Measurements from ENCODE around the gene RAD51B. TPM values are rescaled to one million over a fixed set of nuclear protein-coding genes. Genes with fewer than 3 reads are reported as not detected.

The RAD51B gene
- polyA plus RNA-seq (2011; rRNA removed), result 6.6 and 7.6 TPM in 2 replicates
- polyA minus RNA-seq (2011; rRNA and poly(A)+ RNA removed), result 12.1 and 12.2 TPM in 2 replicates

GRCh38 chr14:67819563-67820421 is at the start of gene RAD51B:
Gene RAD51B, plus strand, starts transcription at chr14:67819779.
- ChIA-PET POLR2A (interaction anchor here (0.7 kb wide), 3 partner anchors 363 to 1640 kb away, joined by 4 to 6 read pairs (median 5); no protein-coding TSS in a partner anchor), CTCF (no interaction called here)
- no peaks in the 10 kb centered on the region for H3K27me3 ChIP-seq (ENCODE audit: control insufficient read depth, insufficient read depth, low read length)
- no peaks in the 10 kb centered on the region for H3K9me3 ChIP-seq (ENCODE audit: control insufficient read depth, insufficient read depth, low read length)
- TF ChIP-seq CTCF (IDR thresholded peaks at IDR 0.05; ENCODE audit: low read depth, low read length), result no peak
- DNase-seq (ENCODE audit: low read depth, low spot score), result peak; percentile 51
- no peak within 1 kb of the TSS for H3K27ac ChIP-seq (ENCODE audit: low read depth, low read length)
- peak within 1 kb of the TSS; percentile 97 for H3K4me3 ChIP-seq (ENCODE audit: low read depth, low read length)

- Histone ChIP-seq H3K27me3 (ENCODE audit: control insufficient read depth, insufficient read depth, low read length) (no peaks in the 10 kb centered on the region), H3K27ac (ENCODE audit: low read depth, low read length) (no peak overlapping the region), H3K9me3 (ENCODE audit: control insufficient read depth, insufficient read depth, low read length) (no peaks in the 10 kb centered on the region), H3K4me3 (ENCODE audit: low read depth, low read length) (no peak overlapping the region)
- POLR2A ChIA-PET, result no interaction called here
- no peak for DNase-seq (ENCODE audit: low read depth, low spot score)
- TF ChIP-seq CTCF (IDR thresholded peaks at IDR 0.05; ENCODE audit: low read depth, low read length), result no peak
- CTCF ChIA-PET, result no interaction called here
Measured at GRCh38 chr14:67773844-67774377, 45.7 kb upstream of the RAD51B start.

- no peak for TF ChIP-seq CTCF (IDR thresholded peaks at IDR 0.05; ENCODE audit: low read depth, low read length)
- Histone ChIP-seq H3K27me3 (ENCODE audit: control insufficient read depth, insufficient read depth, low read length) (no peaks in the 10 kb centered on the region), H3K4me3 (ENCODE audit: low read depth, low read length) (no peak overlapping the region), H3K27ac (ENCODE audit: low read depth, low read length) (no peak overlapping the region), H3K9me3 (ENCODE audit: control insufficient read depth, insufficient read depth, low read length) (no peaks in the 10 kb centered on the region)
- no peak for DNase-seq (ENCODE audit: low read depth, low spot score)
- CTCF ChIA-PET, result no interaction called here
- POLR2A ChIA-PET, result no interaction called here
Measured at GRCh38 chr14:67776653-67777322, 42.8 kb upstream of the RAD51B start.

- no peak for TF ChIP-seq CTCF (IDR thresholded peaks at IDR 0.05; ENCODE audit: low read depth, low read length)
- Histone ChIP-seq H3K27ac (ENCODE audit: low read depth, low read length) (no peak overlapping the region), H3K9me3 (ENCODE audit: control insufficient read depth, insufficient read depth, low read length) (no peaks in the 10 kb centered on the region), H3K4me3 (ENCODE audit: low read depth, low read length) (no peak overlapping the region), H3K27me3 (ENCODE audit: control insufficient read depth, insufficient read depth, low read length) (no peaks in the 10 kb centered on the region)
- ChIA-PET POLR2A (no interaction called here), CTCF (no interaction called here)
- DNase-seq (ENCODE audit: low read depth, low spot score), result no peak
Measured at GRCh38 chr14:67778792-67779191, 40.8 kb upstream of the RAD51B start.

GRCh38 chr14:67782090-67782489 is 37.5 kb upstream of the RAD51B start:
- DNase-seq (ENCODE audit: low read depth, low spot score), result no peak
- Histone ChIP-seq H3K4me3 (ENCODE audit: low read depth, low read length) (no peak overlapping the region), H3K9me3 (ENCODE audit: control insufficient read depth, insufficient read depth, low read length) (no peaks in the 10 kb centered on the region), H3K27me3 (ENCODE audit: control insufficient read depth, insufficient read depth, low read length) (no peaks in the 10 kb centered on the region), H3K27ac (ENCODE audit: low read depth, low read length) (no peak overlapping the region)
- TF ChIP-seq CTCF (IDR thresholded peaks at IDR 0.05; ENCODE audit: low read depth, low read length), result no peak
- ChIA-PET POLR2A (no interaction called here), CTCF (no interaction called here)

Measured in AG04450 (cell line).